Stimulated activated CD8-positive, alpha-beta memory T cell treated with anti-CD3 and anti-CD28 coated beads, Interleukin-2, amount 100 ng/mL, for 48 hours (primary cell): Measurements from ENCODE around the gene CDH26.
A peak's percentile ranks its signal among the peaks of the same experiment; 100 is the strongest.

ENCODE experiments used
- DNase-seq, 2 donors: peaks; one replicate each; pipeline ENCODE4 v3.0.0-alpha.2; 2020; ENCODE audit warnings: low read depth in 2 of 2

Gene CDH26

GRCh38 chr20:60046860-60047259 lies 88.6 kb downstream of the CDH26 start:
- no peak for DNase-seq

GRCh38 chr20:60048634-60049521 lies 90.7 kb downstream of the CDH26 start:
- DNase-seq = no peak

GRCh38 chr20:60049601-60050000 lies 91.4 kb downstream of the CDH26 start:
- DNase-seq = no peak

GRCh38 chr20:60050193-60050947 lies 92.1 kb downstream of the CDH26 start:
- DNase-seq = no peak

GRCh38 chr20:60051911-60052310 lies 93.7 kb downstream of the CDH26 start:
- DNase-seq = no peak

- no peak for DNase-seq
Measured at GRCh38 chr20:60052322-60052721, 94.1 kb downstream of the CDH26 start.

- no peak for DNase-seq
Measured at GRCh38 chr20:60053125-60053817, 95.0 kb downstream of the CDH26 start.

- no peak for DNase-seq
Measured at GRCh38 chr20:60053818-60054190, 95.6 kb downstream of the CDH26 start.

GRCh38 chr20:60054716-60055634 lies 96.8 kb downstream of the CDH26 start:
- no peak for DNase-seq

GRCh38 chr20:60055740-60056139 lies 97.5 kb downstream of the CDH26 start:
- DNase-seq = peak; percentile 20 to 21

- DNase-seq = no peak
Measured at GRCh38 chr20:60056407-60057122, 98.3 kb downstream of the CDH26 start.

GRCh38 chr20:60057123-60057865 lies 99.1 kb downstream of the CDH26 start:
- peak; percentile 32 to 49 for DNase-seq

- DNase-seq = peak in 1 of 2 donors; percentile 8
Measured at GRCh38 chr20:60057866-60058807, 99.9 kb downstream of the CDH26 start.

- no peak for DNase-seq
Measured at GRCh38 chr20:60058879-60059278, 100.7 kb downstream of the CDH26 start.

- DNase-seq = no peak
Measured at GRCh38 chr20:60060006-60060557, 101.9 kb downstream of the CDH26 start.

GRCh38 chr20:60060593-60060992 lies 102.4 kb downstream of the CDH26 start:
- DNase-seq = no peak

GRCh38 chr20:60062431-60063047 lies 104.3 kb downstream of the CDH26 start:
- no peak for DNase-seq

- no peak for DNase-seq
Measured at GRCh38 chr20:60063048-60063451, 104.8 kb downstream of the CDH26 start.
